GM12878 (cell line): ENCODE data around the gene DMD. TPM values are rescaled to one million over a fixed set of nuclear protein-coding genes. Genes with fewer than 3 reads are reported as not detected.

Experiments
- ATAC-seq: fragments of 200-7000 bp; cut with Tn5 transposase; 3 replicates; pipeline ENCODE4 v1.9.1; 2020; ENCODE audit warnings: mild to moderate bottlenecking, moderate library complexity
- BruUV-seq: library from RNA; stranded (reverse); fragments of 400-500 nt; replicated peaks from 2 replicates; lab custom pipeline; 2021; lab: Mats Ljungman, UMichigan
- CTCF ChIA-PET: fragments of 300-600 bp; sonication (Branson Sonifier 250); formaldehyde crosslinking; extraction: SDS; loops from one replicate; lab custom pipeline; 2021; ENCODE audit warnings: inconsistent platforms; lab: Yijun Ruan, JAX
- POLR2A ChIA-PET: fragments of 350-600 bp; formaldehyde crosslinking; extraction: SDS; loops from one replicate; lab custom pipeline; 2021; ENCODE audit warnings: inconsistent platforms; lab: Charles Lee
- RAD21 ChIA-PET: fragments of 300-600 bp; sonication (Branson Sonifier 250); formaldehyde crosslinking; loops from one replicate; lab custom pipeline; 2023; ENCODE audit warnings: antibody characterized with exemption; ENCODE audit not compliant: unreplicated experiment; lab: Charles Lee
- SMC1A ChIA-PET: fragments of 300-600 bp; sonication (Branson Sonifier 250); formaldehyde crosslinking; loops from one replicate; lab custom pipeline; 2023; ENCODE audit not compliant: unreplicated experiment, uncharacterized antibody; lab: Charles Lee
- DNase-seq: peaks from one replicate; pipeline ENCODE4 v3.0.0-alpha.2; 2011; ENCODE audit warnings: low read depth, low spot score
- FAIRE-seq: peaks from 3 replicates; lab custom pipeline; 2011; peaks lifted over from hg19 to GRCh38; lab: Jason Lieb, UNC
- H2AFZ ChIP-seq: 2 replicates; pipeline ENCODE4 v1.6.0; 2011; ENCODE audit warnings: low read depth, low read length, control low read depth; ENCODE audit not compliant: control insufficient read depth
- H3K27ac ChIP-seq: 2 replicates; pipeline ENCODE4 v1.5.1; 2011; ENCODE audit warnings: control low read depth; ENCODE audit not compliant: control insufficient read depth, insufficient read depth
- H3K27me3 ChIP-seq, 2 experiments: replicated peaks in 1 of 2; 2 replicates each; pipeline versions ENCODE4 v1.6.0 to v1.6.1; 2011; ENCODE audit warnings: low read length in 1 of 2; ENCODE audit not compliant: control insufficient read depth in 2 of 2, insufficient read depth in 2 of 2
- H3K36me3 ChIP-seq, 2 experiments: 2 replicates each; pipeline ENCODE4 v1.5.1; 2011; ENCODE audit warnings: low read length in 1 of 2; ENCODE audit not compliant: control insufficient read depth in 2 of 2, insufficient read depth in 2 of 2
- H3K4me1 ChIP-seq: 2 replicates; pipeline ENCODE4 v1.6.1; 2011; ENCODE audit warnings: mild to moderate bottlenecking, low read length, moderate library complexity, mixed read lengths; ENCODE audit not compliant: control insufficient read depth, insufficient read depth
- H3K4me2 ChIP-seq: 2 replicates; pipeline ENCODE4 v1.6.0; 2011; ENCODE audit warnings: control low read depth; ENCODE audit not compliant: control insufficient read depth, insufficient read depth
- H3K4me3 ChIP-seq: fragments of 200-600 bp; sonication (generic); 2 replicates; pipeline ENCODE4 v1.5.1; 2016
- H3K79me2 ChIP-seq: 2 replicates; pipeline ENCODE4 v1.6.0; 2011; ENCODE audit warnings: low read length; ENCODE audit not compliant: control insufficient read depth, insufficient read depth
- H3K9ac ChIP-seq: 2 replicates; pipeline ENCODE4 v1.8.0; 2011; ENCODE audit warnings: low read length, control low read depth, mixed read lengths; ENCODE audit not compliant: control insufficient read depth, insufficient read depth
- H3K9me3 ChIP-seq: replicated peaks from 3 replicates; pipeline ENCODE4 v1.5.1; 2011; ENCODE audit warnings: mild to moderate bottlenecking, low read length; ENCODE audit not compliant: control insufficient read depth, insufficient read depth
- H4K20me1 ChIP-seq: 2 replicates; pipeline ENCODE4 v1.6.0; 2011; ENCODE audit not compliant: control insufficient read depth, insufficient read depth
- BACH1 ChIP-seq: fragments of 450-650 bp; IDR thresholded peaks from 2 replicates; pipeline ENCODE4 v1.6.1; 2017; ENCODE audit warnings: mild to moderate bottlenecking, borderline replicate concordance
- BHLHE40 ChIP-seq, 2 experiments: fragments of 450-650 bp in 1 of 2; IDR thresholded peaks; 2 replicates each; pipeline ENCODE4 v1.6.1; 2011 to 2017; ENCODE audit warnings: low read depth in 2 of 2, borderline replicate concordance in 1 of 2, improper control_type of control experiment in 1 of 2, low read length in 1 of 2, mild to moderate bottlenecking in 1 of 2
- CEBPB ChIP-seq, 2 experiments: fragments of 150-350 bp in 1 of 2; IDR thresholded peaks; 2 replicates each; pipeline ENCODE4 v1.6.1; 2012 to 2014; ENCODE audit warnings: low read depth in 2 of 2, low read length in 2 of 2, borderline replicate concordance in 1 of 2, inconsistent platforms in 1 of 2
- IRF3 ChIP-seq: fragments of 450-650 bp; IDR thresholded peaks from 2 replicates; pipeline ENCODE4 v1.6.1; 2014; ENCODE audit warnings: mild to moderate bottlenecking
- JUND ChIP-seq: IDR thresholded peaks from 2 replicates; pipeline ENCODE4 v1.6.1; 2012; ENCODE audit warnings: low read depth, mild to moderate bottlenecking, low read length, improper control_type of control experiment, moderate library complexity
- RAD21 ChIP-seq: IDR thresholded peaks from 2 replicates; pipeline ENCODE4 v1.6.1; 2011; ENCODE audit warnings: mild to moderate bottlenecking, low read depth, low read length, moderate library complexity; ENCODE audit not compliant: insufficient read depth
- SPI1 ChIP-seq: IDR thresholded peaks from 2 replicates; pipeline ENCODE4 v1.6.1; 2011; ENCODE audit warnings: low read depth, mild to moderate bottlenecking, low read length, moderate library complexity, borderline replicate concordance; ENCODE audit not compliant: insufficient read depth
- USF1 ChIP-seq: IDR thresholded peaks from 2 replicates; pipeline ENCODE4 v1.6.1; 2011; ENCODE audit warnings: borderline replicate concordance, low read depth, mild to moderate bottlenecking, moderate library complexity, mixed read lengths, low read length; ENCODE audit not compliant: insufficient read depth; ENCODE audit errors: extremely low read length
- ZNF622 ChIP-seq: fragments of 450-650 bp; IDR thresholded peaks from 2 replicates; pipeline ENCODE4 v1.6.1; 2017; ENCODE audit warnings: mild to moderate bottlenecking, inconsistent platforms
- ZZZ3 ChIP-seq: IDR thresholded peaks from 2 replicates; pipeline ENCODE4 v1.6.1; 2011; ENCODE audit warnings: low read depth; ENCODE audit not compliant: control insufficient read depth, insufficient read length
- WGBS: methylation state at CpG from one replicate; pipeline ENCODE4 v1.1.6; 2016; ENCODE audit warnings: low lambda C conversion rate; ENCODE audit not compliant: insufficient replicate concordance, insufficient coverage; ENCODE audit errors: missing lambda C conversion rate; 5-methylcytosine and 5-hydroxymethylcytosine counted together
- in situ Hi-C: fragments of 300-500 bp; cut with MboI; formaldehyde crosslinking; loops from 9 replicates; pipeline ENCODE4 v1.14.3; 2018; ENCODE audit warnings: mixed read lengths
- intact Hi-C: fragments of 100-400 bp; cut with micrococcal nuclease; formaldehyde crosslinking; loops from one replicate; pipeline ENCODE4 v1.14.2; 2022; ENCODE audit not compliant: unreplicated experiment
- polyA plus RNA-seq, 11 experiments: library from polyadenylated mRNA; depleted of rRNA in 4 of 11; unstranded in 6 of 11; stranded (reverse) in 5 of 11; fragments of >200 nt; fragmentation: Nextera tagmentation in 4 of 11; fragmentation: Illumina TruSeq in 1 of 11; extraction: Ambion mirVana in 4 of 11; extraction: Trizol in 1 of 11; gene quantifications; 1 replicate in 1 of 11; 2 replicates in 10 of 11; pipeline versions ENCODE4 v1.2.1 to v1.2.3, GENCODE V29; 2011 to 2016; ENCODE audit warnings: inconsistent platforms in 2 of 11, missing spikeins in 2 of 11, low read depth in 1 of 11
- total RNA-seq, 4 experiments: library from RNA; depleted of rRNA in 3 of 4; stranded (reverse); fragments of >200 nt in 3 of 4; fragmentation: Illumina TruSeq in 1 of 4; extraction: Trizol in 1 of 4; gene quantifications; 2 replicates each; pipeline versions ENCODE4 v1.2.1 to v1.2.3, GENCODE V29; 2013 to 2021

Gene DMD
- total and polyA plus RNA-seq, 10 of the 15 experiments (the other 5 are each of a cell fraction or from before 2014, with no cell fraction given): 1.4 to 24.3 (median 4.3) TPM

- Histone ChIP-seq H2AFZ (no peak overlapping the region), H3K27ac (no peak overlapping the region), H3K4me2 (no peak overlapping the region), H3K36me3 (no peaks in the 10 kb centered on the region), H4K20me1 (no peaks in the 10 kb centered on the region), H3K4me3 (no peak overlapping the region), H3K9ac (no peak overlapping the region), H3K79me2 (no peaks in the 10 kb centered on the region), H3K9me3 (no peaks in the 10 kb centered on the region), H3K4me1 (no peaks in the 10 kb centered on the region), H3K27me3 (no peaks in the 10 kb centered on the region)
- WGBS: 24% methylated on average over 7 of the region's 7 CpGs
- intact Hi-C loops: no loop called here
- DNase-seq (no peak), FAIRE-seq (no peak), ATAC-seq (no peak)
- ChIA-PET POLR2A (no interaction called here), CTCF (interaction anchor here (1.2 kb wide), 1 partner anchor 11 kb away, joined by 3 read pairs; no protein-coding TSS in a partner anchor), SMC1A (no interaction called here), RAD21 (no interaction called here)
- in situ Hi-C loops: no loop called here
- BruUV-seq: no TSS peak
- TF ChIP-seq USF1: no peak
- TF ChIP-seq JUND: no peak
- no peak for TF ChIP-seq BACH1
- TF ChIP-seq ZZZ3: no peak
- no peak for TF ChIP-seq RAD21
- no peak for TF ChIP-seq CEBPB (IDR thresholded peaks at IDR 0.05; ENCODE audit: borderline replicate concordance in 1 of 2, low read depth in 2 of 2, low read length in 2 of 2)
- no peak for TF ChIP-seq IRF3
- no peak for TF ChIP-seq SPI1
- TF ChIP-seq BHLHE40 (IDR thresholded peaks at IDR 0.05; ENCODE audit: borderline replicate concordance in 1 of 2, low read depth in 2 of 2, low read length in 1 of 2): no peak
- no peak for TF ChIP-seq ZNF622
Observed at GRCh38 chrX:31435592-31435991, 1775.8 kb downstream of the DMD start.
